K562 treated with DMSO at 1 percent for 24 hours (cell line): ENCODE measurements around the gene AP1S1. TPM values are rescaled to one million over a fixed set of nuclear protein-coding genes. Genes with fewer than 3 reads are reported as not detected.

Experiments used
- total RNA-seq: library from RNA; unstranded; fragments of 300-600 nt; gene quantifications from 2 replicates; pipeline ENCODE4 v1.2.3, GENCODE V29; 2022; ENCODE audit warnings: low read depth; ENCODE audit not compliant: insufficient read depth

The AP1S1 gene
- total RNA-seq, result 101 and 118 TPM in 2 replicates

GRCh38 chr7:101153969-101154692 lies at the start of gene AP1S1:
Gene AP1S1 (plus strand): TSS chr7:101154476. CDS start chr7:101154515, 39 bp downstream.

DNA sequence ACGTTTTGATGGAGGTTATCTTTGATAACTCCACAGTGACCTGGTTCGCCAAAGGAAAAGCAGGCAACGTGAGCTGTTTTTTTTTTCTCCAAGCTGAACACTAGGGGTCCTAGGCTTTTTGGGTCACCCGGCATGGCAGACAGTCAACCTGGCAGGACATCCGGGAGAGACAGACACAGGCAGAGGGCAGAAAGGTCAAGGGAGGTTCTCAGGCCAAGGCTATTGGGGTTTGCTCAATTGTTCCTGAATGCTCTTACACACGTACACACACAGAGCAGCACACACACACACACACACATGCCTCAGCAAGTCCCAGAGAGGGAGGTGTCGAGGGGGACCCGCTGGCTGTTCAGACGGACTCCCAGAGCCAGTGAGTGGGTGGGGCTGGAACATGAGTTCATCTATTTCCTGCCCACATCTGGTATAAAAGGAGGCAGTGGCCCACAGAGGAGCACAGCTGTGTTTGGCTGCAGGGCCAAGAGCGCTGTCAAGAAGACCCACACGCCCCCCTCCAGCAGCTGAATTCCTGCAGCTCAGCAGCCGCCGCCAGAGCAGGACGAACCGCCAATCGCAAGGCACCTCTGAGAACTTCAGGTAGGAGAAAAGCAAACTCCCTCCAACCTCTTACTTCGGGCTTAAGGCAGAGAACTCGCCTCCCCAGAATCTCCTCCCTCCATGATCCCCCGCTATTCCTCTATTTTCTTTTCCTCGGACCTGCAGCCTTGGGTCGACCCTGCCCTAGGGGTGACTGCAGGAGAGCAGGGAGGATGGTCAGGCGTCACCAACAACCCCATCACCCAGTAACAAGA lies 27.4 kb upstream of the AP1S1 start, which contains the start of gene SERPINE1:
Gene SERPINE1, plus strand, starts transcription at position 454 of the 809 bp plus-strand sequence. CDS start 1,290 bp downstream, outside the sequence.

GRCh38 chr7:101165075-101165957 lies 11.0 kb downstream of the AP1S1 start, which contains the start of gene VGF:
Gene VGF (minus strand): TSS chr7:101165569. CDS start chr7:101164843, 726 bp downstream.

GRCh38 chr7:101180130-101180755 lies 26.0 kb downstream of the AP1S1 start, which contains the start of gene NAT16:
Gene NAT16 (minus strand): TSS chr7:101180293. CDS start chr7:101174807, 5,486 bp downstream.

DNA sequence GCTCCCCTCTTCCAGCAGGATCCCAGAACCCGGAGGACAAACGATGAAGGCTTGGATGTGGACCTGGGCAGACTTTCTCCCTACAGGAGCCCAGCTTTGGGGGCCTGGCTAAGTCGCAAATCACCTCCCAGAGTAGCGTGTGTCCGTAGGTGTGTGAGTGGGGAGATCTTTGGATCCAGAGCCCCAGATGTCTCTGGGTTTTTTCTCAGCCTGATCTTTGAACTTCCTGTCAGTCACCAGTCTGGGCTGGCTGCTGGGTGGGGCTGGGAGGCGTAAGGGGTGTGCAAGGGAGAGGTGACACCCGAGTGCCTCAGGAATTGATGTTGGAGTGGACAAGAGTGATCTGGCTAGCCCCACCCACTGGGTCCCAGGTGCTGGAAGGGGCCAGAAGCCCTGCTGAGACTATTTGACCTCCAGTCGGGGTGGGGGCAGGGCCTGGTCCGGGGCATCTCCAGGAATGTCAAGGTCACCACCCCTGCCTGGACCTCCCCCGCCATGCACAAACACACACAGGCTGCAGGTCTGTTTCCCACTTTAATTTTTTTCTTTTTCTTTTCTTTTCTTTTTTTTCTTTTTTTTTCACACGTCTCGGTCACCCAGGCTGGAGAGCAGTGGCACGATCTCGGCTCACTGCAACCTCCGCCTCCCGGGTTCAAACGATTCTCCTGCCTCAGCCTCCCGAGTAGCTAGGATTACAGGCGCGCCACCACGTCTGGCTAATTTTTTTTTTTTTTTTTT lies 46.8 kb downstream of the AP1S1 start, which contains the start of gene MOGAT3:
Gene MOGAT3, minus strand, starts transcription at position 175 of the 738 bp plus-strand sequence. CDS start 182 bp downstream, outside the sequence.

Other genes with a start within 250 kb of the AP1S1 start
- 1.3 and 2.5 TPM in 2 replicates for gene MUC3A, start 204.9 kb upstream of the AP1S1 start, total RNA-seq
- 1.5 TPM in 1 of 2 replicates, not detected in the other for gene MUC12, start 184.9 kb upstream of the AP1S1 start, total RNA-seq
- gene MUC17, start 134.4 kb upstream of the AP1S1 start, total RNA-seq, result not detected in 2 replicates
- gene TRIM56, start 69.0 kb upstream of the AP1S1 start, total RNA-seq, result 23.1 and 23.6 TPM in 2 replicates
- 2.8 and 3.3 TPM in 2 replicates for gene SERPINE1, start 27.4 kb upstream of the AP1S1 start, total RNA-seq
- 0.91 and 1.0 TPM in 2 replicates for gene VGF, start 11.1 kb downstream of the AP1S1 start, total RNA-seq
- gene NAT16, start 25.8 kb downstream of the AP1S1 start, total RNA-seq, result 0.16 TPM in 1 of 2 replicates, not detected in the other
- gene MOGAT3, start 46.6 kb downstream of the AP1S1 start, total RNA-seq, result not detected in 2 replicates
- 86.0 and 89.6 TPM in 2 replicates for gene PLOD3, start 63.1 kb downstream of the AP1S1 start, total RNA-seq
- gene ZNHIT1, start 63.7 kb downstream of the AP1S1 start, total RNA-seq, result 144 and 145 TPM in 2 replicates
- gene CLDN15, start 83.3 kb downstream of the AP1S1 start, total RNA-seq, result 26.4 and 30.3 TPM in 2 replicates
- 145 and 172 TPM in 2 replicates for gene FIS1, start 90.6 kb downstream of the AP1S1 start, total RNA-seq
- gene IFT22, start 167.3 kb downstream of the AP1S1 start, total RNA-seq, result 18.8 and 22.8 TPM in 2 replicates
- 1.5 and 3.0 TPM in 2 replicates for gene COL26A1, start 208.4 kb downstream of the AP1S1 start, total RNA-seq